ENCODE data around the gene ZCCHC13.
"Not testable (repeated sequence)": the region's sequence is repeated elsewhere in the genome, so short reads cannot be mapped to it uniquely, and the experiment has no call there.

ZCCHC13 gene

DNA sequence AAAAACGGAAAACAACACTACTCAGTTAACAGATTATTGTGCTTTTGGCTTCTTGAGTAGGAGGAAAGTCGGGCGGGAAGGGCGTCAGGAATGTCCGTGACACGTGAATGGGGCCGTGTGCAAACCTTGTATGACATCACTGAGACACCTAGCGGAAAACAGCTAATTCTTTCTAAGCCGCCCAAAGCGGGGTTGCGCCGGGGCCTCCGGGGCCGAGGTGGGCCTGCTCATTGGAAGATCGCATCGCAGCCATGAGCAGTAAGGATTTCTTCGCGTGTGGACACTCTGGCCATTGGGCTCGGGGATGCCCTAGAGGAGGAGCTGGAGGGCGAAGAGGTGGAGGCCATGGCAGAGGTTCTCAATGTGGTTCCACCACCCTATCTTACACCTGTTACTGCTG lies at the start of gene ZCCHC13:
TSS of gene ZCCHC13 (plus strand) at position 165 of the 400 bp plus-strand sequence. CDS start at position 252, 87 bp downstream.
- DNase-seq, result no peak

- DNase-seq, result not testable (repeated sequence)
These were observed 45.9 kb upstream of the ZCCHC13 start for GRCh38 chrX:74258111-74258510.

DNA sequence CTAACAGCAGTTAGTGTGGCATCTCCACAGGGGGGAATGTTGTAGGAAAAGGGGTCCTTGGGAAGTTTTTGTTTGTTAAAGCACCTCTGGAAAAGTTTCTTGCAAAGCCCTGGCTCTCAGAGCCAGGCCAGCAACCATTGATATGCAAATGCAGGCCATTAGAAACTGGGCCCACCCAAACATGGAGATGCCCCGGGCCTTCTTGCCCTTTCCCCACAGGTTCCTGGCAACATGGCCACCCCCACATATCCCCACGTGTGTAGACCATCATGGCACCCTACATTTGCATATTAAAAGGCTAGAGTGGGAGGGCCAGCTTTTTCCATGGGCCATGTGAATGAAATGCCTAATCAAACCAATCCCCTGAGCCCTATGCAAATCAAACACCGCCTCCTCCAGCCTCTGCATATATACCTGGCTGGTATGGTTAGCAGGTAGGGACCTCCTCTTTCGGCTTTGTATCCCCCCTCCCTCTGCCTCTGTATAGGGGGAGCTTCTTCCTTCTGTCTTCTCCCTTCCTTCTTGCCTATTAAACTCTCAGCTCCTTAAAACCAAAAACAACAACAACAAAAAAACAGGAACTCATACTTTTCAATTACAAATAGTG lies 44.0 kb upstream of the ZCCHC13 start:
- no peak for DNase-seq

- DNase-seq, result no peak
These were observed 41.3 kb upstream of the ZCCHC13 start for GRCh38 chrX:74262452-74263209.

DNA sequence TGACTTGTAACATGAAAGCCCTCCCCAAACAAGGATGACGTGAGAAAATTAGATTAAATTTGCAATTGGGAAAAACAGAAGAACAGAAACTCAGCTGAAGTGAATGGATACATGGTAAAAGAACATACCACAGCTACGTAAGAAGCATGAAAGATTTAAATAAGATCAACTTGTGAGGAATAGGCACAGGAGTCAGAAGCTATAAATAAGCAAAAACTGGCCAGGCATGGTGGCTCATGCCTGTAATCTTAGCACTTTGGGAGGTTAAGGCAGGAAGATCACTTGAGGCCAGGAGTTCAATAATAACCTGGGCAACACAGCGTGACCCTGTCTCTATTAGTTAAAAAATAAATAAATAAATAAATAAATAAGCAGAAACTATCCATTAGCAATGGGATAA lies 33.6 kb upstream of the ZCCHC13 start:
- no peak for DNase-seq

DNA sequence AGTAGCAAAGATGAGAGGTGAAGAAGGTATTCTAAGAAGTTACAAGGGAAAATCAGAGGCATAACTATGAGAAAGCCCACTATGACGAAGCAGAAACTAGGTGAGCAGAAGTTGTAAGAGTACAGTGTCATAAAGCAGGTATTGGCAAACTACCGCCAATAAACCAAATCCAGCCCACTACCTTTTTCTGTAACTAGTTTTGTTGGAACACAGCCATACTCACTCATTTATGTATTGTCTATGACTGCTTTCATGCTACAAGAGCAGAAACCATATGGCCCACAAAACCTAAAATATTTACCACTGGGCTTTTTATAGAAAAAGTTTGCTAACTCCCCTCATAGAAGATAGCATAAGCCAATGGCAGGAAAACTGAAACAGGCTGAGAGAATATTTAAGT lies 31.8 kb upstream of the ZCCHC13 start:
- no peak for DNase-seq

DNA sequence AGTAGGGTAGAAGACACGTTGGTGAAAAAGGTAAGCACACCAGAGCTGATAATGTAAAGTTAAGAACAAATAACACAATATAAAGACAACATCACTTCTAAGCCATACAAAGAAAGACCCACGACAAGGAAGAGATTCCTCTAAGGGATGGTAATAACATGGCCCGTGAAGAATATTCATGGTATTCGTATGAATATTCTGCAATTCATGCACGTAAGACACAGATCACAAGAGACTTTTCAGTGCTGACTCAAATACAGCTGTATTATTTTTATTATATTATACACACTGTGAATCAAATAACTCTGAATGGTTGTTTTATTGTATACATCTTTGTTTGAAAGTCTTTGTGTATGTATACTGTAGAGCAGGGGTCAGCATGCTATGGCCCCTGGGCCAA lies 29.5 kb upstream of the ZCCHC13 start:
- DNase-seq, result no peak

GRCh38 chrX:74277320-74277719 lies 26.7 kb upstream of the ZCCHC13 start:
- no peak for DNase-seq

DNA sequence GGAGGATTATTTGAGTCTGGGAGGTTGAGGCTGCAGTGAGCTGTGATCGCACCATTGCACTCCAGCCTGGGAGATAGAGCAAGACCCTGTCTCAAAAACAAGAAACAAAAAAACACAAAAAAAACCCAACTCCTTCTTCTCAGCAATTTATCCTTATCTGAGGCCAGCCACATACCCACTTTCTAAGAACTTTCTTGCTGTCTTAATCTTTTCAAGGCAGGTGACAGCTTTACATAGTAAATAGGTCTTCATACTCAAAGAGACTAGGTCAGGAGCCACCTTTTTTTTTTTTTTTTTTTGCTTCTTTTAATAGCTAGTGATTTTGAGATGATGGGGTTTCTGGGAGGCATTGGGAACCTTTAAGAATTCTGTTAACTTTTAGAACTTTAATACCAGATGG lies 26.1 kb upstream of the ZCCHC13 start:
- no peak for DNase-seq

- DNase-seq, result no peak
These were observed 23.2 kb upstream of the ZCCHC13 start for GRCh38 chrX:74280759-74281158.

GRCh38 chrX:74284391-74284952 lies 19.5 kb upstream of the ZCCHC13 start:
- no peak for DNase-seq

DNA sequence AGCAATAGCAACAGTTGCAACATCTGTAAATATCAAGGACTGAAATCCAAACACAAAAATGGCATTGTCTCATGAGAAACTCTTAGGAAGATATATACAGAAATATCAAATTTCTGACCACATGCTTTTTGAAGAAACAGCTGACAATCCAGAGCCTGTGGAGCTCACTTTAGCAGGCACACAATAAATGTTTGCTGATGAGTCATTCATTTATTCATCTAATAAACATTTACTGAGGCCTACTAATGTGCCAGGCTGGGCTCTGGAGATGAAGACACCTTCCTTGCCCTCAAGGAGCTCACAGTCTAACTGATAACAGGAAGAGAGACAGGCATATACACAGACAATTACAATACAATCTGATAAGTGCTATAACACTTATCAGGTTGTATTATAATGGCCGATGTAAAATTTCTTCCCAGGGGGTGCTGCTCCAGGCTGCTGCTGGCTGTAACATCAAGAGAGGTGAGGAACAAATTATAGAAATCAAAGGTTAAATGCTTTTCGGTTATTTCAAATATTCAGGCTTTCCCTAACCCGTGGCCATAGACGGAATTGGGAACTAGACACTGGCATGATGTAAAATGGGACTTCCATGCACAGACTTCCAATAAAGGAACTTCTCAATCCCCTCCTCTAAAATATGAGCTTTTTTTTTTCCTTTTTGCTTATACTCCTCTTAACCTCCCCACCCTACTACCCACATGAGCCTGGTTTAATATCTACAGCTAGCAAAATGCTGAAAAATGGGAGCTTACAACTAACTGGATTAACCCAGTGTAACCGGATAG lies 16.8 kb upstream of the ZCCHC13 start:
- no peak for DNase-seq

- DNase-seq, result no peak
These were observed 12.4 kb upstream of the ZCCHC13 start for GRCh38 chrX:74291577-74291963.

DNA sequence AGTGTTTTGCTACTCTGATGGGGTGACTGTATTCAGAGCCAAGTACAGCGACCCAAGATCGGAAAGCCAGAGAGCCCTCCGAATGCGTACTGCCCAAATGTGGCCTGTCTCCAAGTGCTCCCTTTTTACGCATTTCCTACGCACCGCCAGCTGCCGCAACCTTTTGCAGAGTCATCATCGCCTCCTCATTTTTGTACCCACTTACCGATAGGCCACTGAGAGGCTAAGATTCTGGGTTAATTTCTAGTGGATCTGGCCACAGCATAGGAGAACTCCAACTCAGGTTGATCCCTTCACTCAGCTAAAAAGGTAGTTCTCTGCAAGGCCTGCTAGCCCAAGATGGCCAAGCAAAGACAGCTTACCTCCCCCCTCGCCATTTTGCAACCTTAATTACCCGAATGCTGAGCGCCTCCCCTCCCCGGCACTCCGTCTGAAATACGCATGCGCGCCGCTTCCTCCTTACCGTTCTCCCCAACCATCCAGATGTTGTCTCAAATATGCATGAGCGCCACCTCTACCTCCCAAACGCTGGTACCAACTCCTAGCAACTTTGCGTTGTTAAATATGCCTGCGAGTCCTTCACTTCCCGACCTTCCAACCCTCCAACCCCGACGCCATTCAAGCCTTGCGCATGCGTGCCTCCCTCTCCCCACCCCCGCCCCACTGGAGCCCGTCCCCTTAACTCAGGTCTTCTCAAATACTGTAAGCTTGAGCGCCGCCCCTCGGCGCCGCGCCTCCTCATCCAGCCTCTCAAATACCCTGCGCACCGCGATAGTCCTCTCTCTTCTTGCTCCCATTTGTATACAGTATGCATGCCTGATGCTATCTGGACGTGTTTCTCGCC lies 11.8 kb upstream of the ZCCHC13 start:
- peak; percentile 52 for DNase-seq

DNA sequence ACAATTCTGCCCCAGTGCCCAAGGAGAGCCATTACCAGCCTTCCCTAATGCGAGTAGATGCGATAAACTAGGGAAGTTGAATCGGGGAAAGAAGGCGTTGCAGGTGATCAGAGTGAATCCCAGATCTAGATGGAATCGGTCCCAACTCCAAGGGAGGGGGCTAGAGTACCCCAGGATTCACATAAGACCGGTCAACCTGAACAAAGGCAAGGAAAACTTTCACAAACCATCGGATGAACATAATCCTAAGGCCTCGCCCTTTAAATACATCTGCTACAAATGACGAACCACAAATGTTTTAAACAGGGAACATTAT lies 11.2 kb upstream of the ZCCHC13 start:
- no peak for DNase-seq

DNA sequence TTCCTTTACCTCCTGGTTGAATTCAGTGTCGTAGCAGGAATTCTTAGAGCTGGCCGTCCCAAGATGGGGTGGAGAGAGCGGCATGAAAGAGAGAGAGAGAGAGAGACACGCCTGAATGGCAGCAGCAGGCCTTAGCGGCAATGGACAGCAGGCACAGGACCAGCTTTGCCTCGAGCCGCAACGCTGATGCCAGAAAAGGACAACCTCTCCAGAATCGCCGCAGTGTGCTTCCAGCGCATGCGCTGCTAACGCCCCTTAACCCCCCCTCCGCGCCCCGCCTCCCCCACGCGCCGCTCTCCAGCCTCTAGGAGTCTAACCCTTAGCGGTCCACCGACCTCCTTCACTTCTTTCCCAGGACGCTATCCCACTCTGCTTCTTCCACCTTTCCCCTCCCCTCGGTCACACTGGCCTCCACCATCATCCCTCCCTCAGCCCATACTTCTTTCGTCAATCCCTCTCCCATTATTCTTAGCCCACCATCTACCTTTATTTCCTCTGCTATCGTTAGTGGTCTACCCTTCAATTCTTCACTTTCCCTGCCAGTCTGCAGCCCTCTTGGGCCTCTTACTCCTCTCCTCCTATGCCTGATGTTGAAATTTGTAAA lies 10.5 kb upstream of the ZCCHC13 start:
- DNase-seq, result peak; percentile 9

DNA sequence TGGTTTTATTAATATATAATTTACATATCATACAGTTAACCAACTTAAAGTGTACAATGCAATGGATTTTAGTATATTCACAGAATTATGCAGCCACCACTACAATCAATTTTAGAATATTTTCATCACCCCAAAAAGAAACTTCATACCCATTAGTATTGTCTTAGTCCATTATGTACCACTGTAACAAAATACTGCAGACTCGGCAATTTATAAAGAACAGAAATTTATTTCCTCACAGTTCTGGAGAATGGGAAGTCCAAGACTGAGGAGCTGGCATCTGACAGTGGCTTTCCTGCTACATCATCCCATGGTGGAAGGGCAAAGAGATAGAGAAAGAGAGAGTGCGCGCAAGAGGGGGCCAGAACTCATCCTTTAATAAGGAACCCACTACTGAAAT lies 8.9 kb upstream of the ZCCHC13 start:
- DNase-seq, result no peak

- no peak for DNase-seq
These were observed 6.2 kb upstream of the ZCCHC13 start for GRCh38 chrX:74297766-74298165.

DNA sequence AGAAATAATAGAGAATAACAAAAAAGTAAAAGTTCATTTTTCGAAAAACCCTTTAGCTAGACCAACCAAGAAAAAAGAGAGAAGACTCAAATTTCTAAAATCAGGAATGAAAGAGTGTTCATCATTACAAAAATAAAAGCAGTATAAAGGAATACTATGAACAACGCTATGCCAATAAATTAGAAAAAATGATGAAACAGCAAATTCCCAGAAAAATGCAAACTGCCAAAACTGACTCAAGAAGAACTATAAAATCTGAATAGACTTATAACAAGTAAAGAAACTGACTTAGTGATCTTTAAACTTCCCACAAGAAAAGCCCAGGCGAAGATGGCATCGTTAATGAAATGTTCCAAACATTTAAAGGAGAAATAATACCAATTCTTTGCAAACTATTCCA lies 3.1 kb upstream of the ZCCHC13 start:
- no peak for DNase-seq

GRCh38 chrX:74318672-74319071 lies 14.7 kb downstream of the ZCCHC13 start:
- DNase-seq, result no peak

GRCh38 chrX:74319321-74319720 lies 15.3 kb downstream of the ZCCHC13 start:
- DNase-seq, result not testable (repeated sequence)

GRCh38 chrX:74321191-74321590 lies 17.2 kb downstream of the ZCCHC13 start:
- no peak for DNase-seq
